Panc1 (cell line): ENCODE measurements around the gene C9orf85.

Experiments used
- POLR2AphosphoS5 ChIP-seq: IDR thresholded peaks from 2 replicates; pipeline ENCODE4 v1.6.1; 2012; ENCODE audit warnings: mild to moderate bottlenecking, low read depth, low read length, moderate library complexity
- SIN3A ChIP-seq: IDR thresholded peaks from 2 replicates; pipeline ENCODE4 v1.6.1; 2012; ENCODE audit warnings: low read depth, mild to moderate bottlenecking, low read length, moderate library complexity, borderline replicate concordance; ENCODE audit not compliant: insufficient read depth
- TF ChIP-seq, protein P1 (sequence below): fragments of 450-650 bp; IDR thresholded peaks from 2 replicates; pipeline ENCODE4 v1.5.1; 2017; ENCODE audit warnings: mild to moderate bottlenecking
- TF ChIP-seq, protein P2 (sequence below), 2 experiments: IDR thresholded peaks; 2 replicates each; pipeline ENCODE4 v1.6.1; 2011 to 2012; ENCODE audit warnings: low read depth in 2 of 2, control low read depth in 1 of 2, low read length in 1 of 2, mild to moderate bottlenecking in 1 of 2, moderate library complexity in 1 of 2; ENCODE audit not compliant: insufficient read depth in 1 of 2

DNA sequence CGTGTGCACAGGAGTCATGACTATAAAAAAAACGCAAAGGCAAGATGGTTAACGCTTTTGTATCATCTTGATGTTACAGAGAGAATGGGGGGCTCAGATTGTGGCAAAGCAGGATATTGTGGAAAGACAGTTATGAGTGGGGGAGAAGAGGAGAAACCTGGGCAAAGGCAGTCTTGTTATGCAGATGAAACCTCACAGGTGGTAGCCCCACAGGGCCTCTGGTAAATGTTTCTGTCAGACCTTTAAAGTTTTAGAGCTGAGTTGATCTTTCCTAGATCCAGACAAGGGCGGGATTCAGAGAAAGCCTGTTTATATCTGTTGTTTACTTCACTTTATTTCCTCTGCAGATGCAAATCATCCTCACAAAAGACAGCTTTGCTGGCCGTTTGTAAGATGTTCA lies 55.2 kb downstream of the C9orf85 start:
- TF ChIP-seq, protein P1, sequence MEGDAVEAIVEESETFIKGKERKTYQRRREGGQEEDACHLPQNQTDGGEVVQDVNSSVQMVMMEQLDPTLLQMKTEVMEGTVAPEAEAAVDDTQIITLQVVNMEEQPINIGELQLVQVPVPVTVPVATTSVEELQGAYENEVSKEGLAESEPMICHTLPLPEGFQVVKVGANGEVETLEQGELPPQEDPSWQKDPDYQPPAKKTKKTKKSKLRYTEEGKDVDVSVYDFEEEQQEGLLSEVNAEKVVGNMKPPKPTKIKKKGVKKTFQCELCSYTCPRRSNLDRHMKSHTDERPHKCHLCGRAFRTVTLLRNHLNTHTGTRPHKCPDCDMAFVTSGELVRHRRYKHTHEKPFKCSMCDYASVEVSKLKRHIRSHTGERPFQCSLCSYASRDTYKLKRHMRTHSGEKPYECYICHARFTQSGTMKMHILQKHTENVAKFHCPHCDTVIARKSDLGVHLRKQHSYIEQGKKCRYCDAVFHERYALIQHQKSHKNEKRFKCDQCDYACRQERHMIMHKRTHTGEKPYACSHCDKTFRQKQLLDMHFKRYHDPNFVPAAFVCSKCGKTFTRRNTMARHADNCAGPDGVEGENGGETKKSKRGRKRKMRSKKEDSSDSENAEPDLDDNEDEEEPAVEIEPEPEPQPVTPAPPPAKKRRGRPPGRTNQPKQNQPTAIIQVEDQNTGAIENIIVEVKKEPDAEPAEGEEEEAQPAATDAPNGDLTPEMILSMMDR: no peak
- no peak for TF ChIP-seq SIN3A
- no peak for TF ChIP-seq POLR2AphosphoS5
- TF ChIP-seq, protein P2, sequence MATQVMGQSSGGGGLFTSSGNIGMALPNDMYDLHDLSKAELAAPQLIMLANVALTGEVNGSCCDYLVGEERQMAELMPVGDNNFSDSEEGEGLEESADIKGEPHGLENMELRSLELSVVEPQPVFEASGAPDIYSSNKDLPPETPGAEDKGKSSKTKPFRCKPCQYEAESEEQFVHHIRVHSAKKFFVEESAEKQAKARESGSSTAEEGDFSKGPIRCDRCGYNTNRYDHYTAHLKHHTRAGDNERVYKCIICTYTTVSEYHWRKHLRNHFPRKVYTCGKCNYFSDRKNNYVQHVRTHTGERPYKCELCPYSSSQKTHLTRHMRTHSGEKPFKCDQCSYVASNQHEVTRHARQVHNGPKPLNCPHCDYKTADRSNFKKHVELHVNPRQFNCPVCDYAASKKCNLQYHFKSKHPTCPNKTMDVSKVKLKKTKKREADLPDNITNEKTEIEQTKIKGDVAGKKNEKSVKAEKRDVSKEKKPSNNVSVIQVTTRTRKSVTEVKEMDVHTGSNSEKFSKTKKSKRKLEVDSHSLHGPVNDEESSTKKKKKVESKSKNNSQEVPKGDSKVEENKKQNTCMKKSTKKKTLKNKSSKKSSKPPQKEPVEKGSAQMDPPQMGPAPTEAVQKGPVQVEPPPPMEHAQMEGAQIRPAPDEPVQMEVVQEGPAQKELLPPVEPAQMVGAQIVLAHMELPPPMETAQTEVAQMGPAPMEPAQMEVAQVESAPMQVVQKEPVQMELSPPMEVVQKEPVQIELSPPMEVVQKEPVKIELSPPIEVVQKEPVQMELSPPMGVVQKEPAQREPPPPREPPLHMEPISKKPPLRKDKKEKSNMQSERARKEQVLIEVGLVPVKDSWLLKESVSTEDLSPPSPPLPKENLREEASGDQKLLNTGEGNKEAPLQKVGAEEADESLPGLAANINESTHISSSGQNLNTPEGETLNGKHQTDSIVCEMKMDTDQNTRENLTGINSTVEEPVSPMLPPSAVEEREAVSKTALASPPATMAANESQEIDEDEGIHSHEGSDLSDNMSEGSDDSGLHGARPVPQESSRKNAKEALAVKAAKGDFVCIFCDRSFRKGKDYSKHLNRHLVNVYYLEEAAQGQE (IDR thresholded peaks at IDR 0.05; ENCODE audit: insufficient read depth in 1 of 2, low read depth in 2 of 2, low read length in 1 of 2): no peak
